Breast epithelium (tissue), 3 donors: ENCODE results near the gene BBOX1.

Experiments
- POLR2A ChIP-seq: fragments of 450-650 bp; IDR thresholded peaks from one replicate; pipeline ENCODE4 v1.6.1; 2016; ENCODE audit warnings: antibody characterized with exemption, mild to moderate bottlenecking, moderate library complexity
- POLR2AphosphoS5 ChIP-seq, 3 donors: sonication (generic); formaldehyde crosslinking; IDR thresholded peaks; one replicate each; pipeline ENCODE4 v1.6.1; 2017; ENCODE audit warnings: antibody characterized with exemption in 3 of 3
- TF ChIP-seq, protein P1 (sequence below), 3 donors: fragments of 450-650 bp; IDR thresholded peaks; one replicate each; pipeline ENCODE4 v1.5.1; 2016 to 2017; ENCODE audit warnings: antibody characterized with exemption in 3 of 3, mild to moderate bottlenecking in 3 of 3, moderate library complexity in 3 of 3

- TF ChIP-seq, protein P1, sequence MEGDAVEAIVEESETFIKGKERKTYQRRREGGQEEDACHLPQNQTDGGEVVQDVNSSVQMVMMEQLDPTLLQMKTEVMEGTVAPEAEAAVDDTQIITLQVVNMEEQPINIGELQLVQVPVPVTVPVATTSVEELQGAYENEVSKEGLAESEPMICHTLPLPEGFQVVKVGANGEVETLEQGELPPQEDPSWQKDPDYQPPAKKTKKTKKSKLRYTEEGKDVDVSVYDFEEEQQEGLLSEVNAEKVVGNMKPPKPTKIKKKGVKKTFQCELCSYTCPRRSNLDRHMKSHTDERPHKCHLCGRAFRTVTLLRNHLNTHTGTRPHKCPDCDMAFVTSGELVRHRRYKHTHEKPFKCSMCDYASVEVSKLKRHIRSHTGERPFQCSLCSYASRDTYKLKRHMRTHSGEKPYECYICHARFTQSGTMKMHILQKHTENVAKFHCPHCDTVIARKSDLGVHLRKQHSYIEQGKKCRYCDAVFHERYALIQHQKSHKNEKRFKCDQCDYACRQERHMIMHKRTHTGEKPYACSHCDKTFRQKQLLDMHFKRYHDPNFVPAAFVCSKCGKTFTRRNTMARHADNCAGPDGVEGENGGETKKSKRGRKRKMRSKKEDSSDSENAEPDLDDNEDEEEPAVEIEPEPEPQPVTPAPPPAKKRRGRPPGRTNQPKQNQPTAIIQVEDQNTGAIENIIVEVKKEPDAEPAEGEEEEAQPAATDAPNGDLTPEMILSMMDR (IDR thresholded peaks at IDR 0.05) = no peak
- TF ChIP-seq POLR2A (no peak), POLR2AphosphoS5 (IDR thresholded peaks at IDR 0.05) (no peak)
Observed at GRCh38 chr11:26997378-26997777, 43.2 kb upstream of the BBOX1 start.
